Progenitor cell of endocrine pancreas (in vitro differentiated cells): ENCODE results near the gene ZNF776. TPM values are rescaled to one million over a fixed set of nuclear protein-coding genes. Genes with fewer than 3 reads are reported as not detected.

Source experiments
- DNase-seq: peaks from one replicate; pipeline ENCODE4 v3.0.0; 2021; ENCODE audit warnings: low spot score; ENCODE audit not compliant: unreplicated experiment
- H3K27ac Mint-ChIP-seq: 2 replicates; pipeline ENCODE4 v1.8.0; 2021; ENCODE audit warnings: mild to moderate bottlenecking, moderate library complexity, mixed read lengths
- H3K27me3 Mint-ChIP-seq: 2 replicates; pipeline ENCODE4 v1.8.0; 2021; ENCODE audit warnings: mixed read lengths
- H3K36me3 Mint-ChIP-seq: 2 replicates; pipeline ENCODE4 v1.8.0; 2022; ENCODE audit warnings: mixed read lengths; ENCODE audit not compliant: insufficient read depth
- H3K4me1 Mint-ChIP-seq: 2 replicates; pipeline ENCODE4 v1.8.0; 2021; ENCODE audit warnings: low read depth, mixed read lengths
- H3K4me3 Mint-ChIP-seq: 2 replicates; pipeline ENCODE4 v1.8.0; 2021; ENCODE audit warnings: low read depth, mild to moderate bottlenecking, moderate library complexity, mixed read lengths
- H3K9me3 Mint-ChIP-seq: 2 replicates; pipeline ENCODE4 v1.8.0; 2021; ENCODE audit warnings: low read depth, mixed read lengths
- total RNA-seq: library from RNA; stranded (reverse); gene quantifications from 2 replicates; pipeline ENCODE4 v1.2.1, GENCODE V29; 2021
- TF ChIP-seq, protein P1 (sequence below): fragments of 200-600 bp; sonication (generic); IDR thresholded peaks from one replicate; pipeline ENCODE4 v1.5.0; 2021; ENCODE audit warnings: antibody characterized with exemption, mild to moderate bottlenecking; ENCODE audit not compliant: unreplicated experiment

The ZNF776 gene
- total RNA-seq, 1 donor from 2014 or later, result 35.3 TPM

DNA sequence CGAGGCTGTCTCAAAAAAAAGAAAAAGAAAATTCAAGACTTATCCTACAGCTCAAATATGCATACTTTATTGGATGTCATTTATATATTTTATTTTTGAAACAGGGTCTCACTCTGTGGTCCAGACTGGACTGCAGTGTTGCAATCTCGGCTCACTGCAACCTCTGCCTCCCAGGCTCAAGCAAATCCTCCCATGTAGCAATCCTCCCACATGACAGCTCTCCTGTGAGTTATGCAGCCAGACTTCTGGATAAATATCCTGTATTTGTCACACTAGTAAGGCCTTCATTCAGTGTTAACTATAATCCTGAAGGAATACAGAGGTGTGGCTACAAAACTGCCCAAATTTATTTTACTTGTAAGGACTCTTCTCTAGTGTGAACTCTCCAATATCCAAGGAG is 60.9 kb downstream of the ZNF776 start:
- TF ChIP-seq, protein P1, sequence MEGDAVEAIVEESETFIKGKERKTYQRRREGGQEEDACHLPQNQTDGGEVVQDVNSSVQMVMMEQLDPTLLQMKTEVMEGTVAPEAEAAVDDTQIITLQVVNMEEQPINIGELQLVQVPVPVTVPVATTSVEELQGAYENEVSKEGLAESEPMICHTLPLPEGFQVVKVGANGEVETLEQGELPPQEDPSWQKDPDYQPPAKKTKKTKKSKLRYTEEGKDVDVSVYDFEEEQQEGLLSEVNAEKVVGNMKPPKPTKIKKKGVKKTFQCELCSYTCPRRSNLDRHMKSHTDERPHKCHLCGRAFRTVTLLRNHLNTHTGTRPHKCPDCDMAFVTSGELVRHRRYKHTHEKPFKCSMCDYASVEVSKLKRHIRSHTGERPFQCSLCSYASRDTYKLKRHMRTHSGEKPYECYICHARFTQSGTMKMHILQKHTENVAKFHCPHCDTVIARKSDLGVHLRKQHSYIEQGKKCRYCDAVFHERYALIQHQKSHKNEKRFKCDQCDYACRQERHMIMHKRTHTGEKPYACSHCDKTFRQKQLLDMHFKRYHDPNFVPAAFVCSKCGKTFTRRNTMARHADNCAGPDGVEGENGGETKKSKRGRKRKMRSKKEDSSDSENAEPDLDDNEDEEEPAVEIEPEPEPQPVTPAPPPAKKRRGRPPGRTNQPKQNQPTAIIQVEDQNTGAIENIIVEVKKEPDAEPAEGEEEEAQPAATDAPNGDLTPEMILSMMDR, result no peak
- no peaks in the 10 kb centered on the region for H3K9me3 Mint-ChIP-seq
- DNase-seq, result no peak
- H3K36me3 Mint-ChIP-seq, result peaks cover 27% of the 10 kb centered on the region
- peaks cover 50% of the 10 kb centered on the region for H3K4me1 Mint-ChIP-seq
- H3K4me3 Mint-ChIP-seq, result no peak overlapping the region
- no peak overlapping the region for H3K27ac Mint-ChIP-seq
- no peaks in the 10 kb centered on the region for H3K27me3 Mint-ChIP-seq

Other genes starting within 250 kb of the ZNF776 start
- gene ZNF773, start 246.9 kb upstream of the ZNF776 start, total RNA-seq, result 8.4 and 8.7 TPM in 2 replicates
- gene ZNF549, start 219.5 kb upstream of the ZNF776 start, total RNA-seq, result 11.5 and 11.6 TPM in 2 replicates
- gene ZNF550, start 187.0 kb upstream of the ZNF776 start, total RNA-seq, result 15.7 and 15.9 TPM in 2 replicates
- gene ZNF416, start 167.9 kb upstream of the ZNF776 start, total RNA-seq, result 7.2 and 8.6 TPM in 2 replicates
- gene ZIK1, start 162.7 kb upstream of the ZNF776 start, total RNA-seq, result 12.9 and 13.7 TPM in 2 replicates
- 4.4 and 4.9 TPM in 2 replicates for gene ZNF530, start 146.9 kb upstream of the ZNF776 start, total RNA-seq
- 24.9 and 26.8 TPM in 2 replicates for gene ZNF134, start 132.6 kb upstream of the ZNF776 start, total RNA-seq
- 25.1 and 26.0 TPM in 2 replicates for gene ZNF211, start 113.6 kb upstream of the ZNF776 start, total RNA-seq
- not detected in 2 replicates for gene ZSCAN4, start 77.9 kb upstream of the ZNF776 start, total RNA-seq
- gene ZNF551, start 64.8 kb upstream of the ZNF776 start, total RNA-seq, result 10.9 and 13.6 TPM in 2 replicates
- 39.0 and 43.3 TPM in 2 replicates for gene ZNF154, start 37.6 kb upstream of the ZNF776 start, total RNA-seq
- gene ZNF671, start 19.2 kb upstream of the ZNF776 start, total RNA-seq, result 11.7 and 15.4 TPM in 2 replicates
- gene ZNF586, start 22.9 kb downstream of the ZNF776 start, total RNA-seq, result 33.1 and 33.2 TPM in 2 replicates
- 27.2 and 27.9 TPM in 2 replicates for gene ZNF552, start 68.1 kb downstream of the ZNF776 start, total RNA-seq
- gene ZNF587B, start 83.5 kb downstream of the ZNF776 start, total RNA-seq, result 24.9 and 29.8 TPM in 2 replicates
- 88.4 and 93.7 TPM in 2 replicates for gene ZNF587, start 103.0 kb downstream of the ZNF776 start, total RNA-seq
- gene ZNF814, start 142.2 kb downstream of the ZNF776 start, total RNA-seq, result 53.6 and 54.9 TPM in 2 replicates
- gene ZNF417, start 169.8 kb downstream of the ZNF776 start, total RNA-seq, result 25.9 and 27.2 TPM in 2 replicates
- gene ZNF418, start 188.6 kb downstream of the ZNF776 start, total RNA-seq, result 20.5 and 21.9 TPM in 2 replicates
- 7.3 and 7.5 TPM in 2 replicates for gene ZNF256, start 200.9 kb downstream of the ZNF776 start, total RNA-seq
- 1.6 and 1.8 TPM in 2 replicates for gene C19orf18, start 227.7 kb downstream of the ZNF776 start, total RNA-seq